Measurements from ENCODE around the gene COIL. TPM values are rescaled to one million over a fixed set of nuclear protein-coding genes. Genes with fewer than 3 reads are reported as not detected.
"Not testable (repeated sequence)": the region's sequence is repeated elsewhere in the genome, so short reads cannot be mapped to it uniquely, and the experiment has no call there.

Gene COIL
- total and polyA plus RNA-seq, 11 donors, result 5.7 to 11.3 (median 7.8) TPM

- DNase-seq, result no peak
Observed at GRCh38 chr17:56985371-56986162, 24.7 kb upstream of the COIL start.

GRCh38 chr17:56983366-56983765, 22.5 kb upstream of the COIL start:
- 66 to 88% (median 82%) methylated on average over 3 of the region's 3 CpGs for WGBS, 4 donors
- Histone ChIP-seq H3K27me3 (no peaks in the 10 kb centered on the region), H3K27ac (no peak overlapping the region), H3K9me3 (no peaks in the 10 kb centered on the region), H3K4me3 (no peak overlapping the region), H3K36me3 (peaks cover 0 to 67% (median 48%) of the 10 kb centered on the region in 9 donors), H3K4me1 (peaks cover 0 to 70% (median 9%) of the 10 kb centered on the region in 12 donors)
- TF ChIP-seq POLR2A (IDR thresholded peaks at IDR 0.05), result no peak
- TF ChIP-seq CTCF (IDR thresholded peaks at IDR 0.05), result no peak
- ATAC-seq (no peak), DNase-seq (no peak)
- intact Hi-C loops (cut with DNase I), result no loop called here

More at GRCh38 chr17:56985371-56986162, 24.7 kb upstream of the COIL start:
- TF ChIP-seq CTCF (IDR thresholded peaks at IDR 0.05), result no peak
- no peak for TF ChIP-seq POLR2A (IDR thresholded peaks at IDR 0.05)
- 89 to 91% (median 90%) methylated on average over 14 of the region's 14 CpGs for WGBS, 4 donors
- H3K27ac ChIP-seq, result peak overlapping the region in 1 of 12 donors; percentile 80
- H3K4me3 ChIP-seq, result no peak overlapping the region
- intact Hi-C loops (cut with DNase I), result no loop called here
- ATAC-seq, result peak in 3 of 4 donors; percentile 8 to 73 (median 43)
- no peaks in the 10 kb centered on the region for H3K9me3 ChIP-seq
- peaks cover 0 to 87% (median 70%) of the 10 kb centered on the region in 9 donors for H3K36me3 ChIP-seq
- H3K4me1 ChIP-seq, result peaks cover 0 to 50% (median 0%) of the 10 kb centered on the region in 12 donors
- no peaks in the 10 kb centered on the region for H3K27me3 ChIP-seq

GRCh38 chr17:56982312-56982711, 21.5 kb upstream of the COIL start:
- peaks cover 0 to 56% (median 37%) of the 10 kb centered on the region in 9 donors for H3K36me3 ChIP-seq

GRCh38 chr17:56980526-56980925, 19.7 kb upstream of the COIL start:
- H3K27me3 ChIP-seq; H3K9me3 ChIP-seq; H3K27ac ChIP-seq; intact Hi-C loops (cut with DNase I); ATAC-seq; DNase-seq; H3K4me3 ChIP-seq: not testable (repeated sequence)
- 95 to 97% (median 96%) methylated on average over 12 of the region's 12 CpGs for WGBS, 4 donors
- peaks cover 0 to 61% (median 11%) of the 10 kb centered on the region in 12 donors for H3K4me1 ChIP-seq
- peaks cover 0 to 39% (median 20%) of the 10 kb centered on the region in 9 donors for H3K36me3 ChIP-seq

More at GRCh38 chr17:56982312-56982711, 21.5 kb upstream of the COIL start:
- DNase-seq (no peak), ATAC-seq (no peak)
- TF ChIP-seq CTCF (IDR thresholded peaks at IDR 0.05) (no peak), POLR2A (IDR thresholded peaks at IDR 0.05) (no peak)
- H3K27me3 ChIP-seq, result no peaks in the 10 kb centered on the region
- intact Hi-C loops (cut with DNase I), result no loop called here
- no peaks in the 10 kb centered on the region for H3K9me3 ChIP-seq
- peaks cover 0 to 73% (median 11%) of the 10 kb centered on the region in 12 donors for H3K4me1 ChIP-seq
- no peak overlapping the region for H3K27ac ChIP-seq
- 91 to 94% (median 92%) methylated on average over 8 of the region's 8 CpGs for WGBS, 4 donors
- no peak overlapping the region for H3K4me3 ChIP-seq

All from heart left ventricle (tissue), 16 donors.